GM19468 (cell line): Measurements from ENCODE around the gene GNE.
"Not testable (repeated sequence)": the region's sequence is repeated elsewhere in the genome, so short reads cannot be mapped to it uniquely, and the experiment has no call there.

Source experiments
- ATAC-seq: cut with Tn5 transposase; IDR thresholded peaks from one replicate; pipeline ENCODE4 v1.9.1; 2021; ENCODE audit warnings: mild to moderate bottlenecking, moderate library complexity, moderate number of reproducible peaks; ENCODE audit not compliant: unreplicated experiment; ENCODE audit errors: extremely low read depth

The GNE gene

DNA sequence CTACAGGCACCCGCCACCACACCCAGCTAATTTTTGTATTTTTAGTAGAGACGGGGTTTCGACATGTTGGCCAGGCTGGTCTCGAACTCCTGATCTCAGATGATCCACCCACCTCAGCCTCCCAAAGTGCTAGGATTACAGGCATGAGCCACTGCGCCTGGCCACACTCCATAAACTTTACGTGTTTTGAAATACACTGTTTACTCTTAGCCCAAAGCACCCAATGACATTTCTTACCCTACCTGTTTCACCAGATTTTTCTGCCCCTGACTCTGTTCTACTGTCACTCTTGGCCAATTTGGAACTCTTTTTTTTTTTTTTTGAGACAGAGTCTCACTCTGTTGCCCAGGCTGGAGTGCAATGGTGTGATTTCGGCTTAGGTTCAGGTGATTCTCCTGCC lies 15.1 kb upstream of the GNE start:
- ATAC-seq, result not testable (repeated sequence)

DNA sequence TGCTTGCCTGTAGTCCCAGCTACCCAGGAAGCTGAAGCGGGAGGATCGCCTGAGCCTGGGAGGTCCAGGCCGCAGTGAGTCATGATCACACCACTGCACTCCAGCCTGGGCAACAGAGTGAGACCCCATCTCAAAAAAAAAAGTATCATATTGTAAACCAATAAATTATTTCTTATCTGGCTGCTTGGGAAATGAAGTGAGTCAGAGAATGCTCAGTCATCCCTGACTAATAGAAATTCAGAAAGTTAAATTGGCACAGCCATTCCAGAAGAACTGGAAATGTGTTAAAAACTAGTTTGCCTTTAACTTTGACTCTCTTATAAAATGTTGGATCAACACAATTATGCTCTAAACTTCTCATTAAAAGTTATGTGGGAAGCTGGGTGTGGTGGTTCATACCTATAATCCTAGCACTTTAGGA lies 9.8 kb upstream of the GNE start:
- ATAC-seq, result no peak

DNA sequence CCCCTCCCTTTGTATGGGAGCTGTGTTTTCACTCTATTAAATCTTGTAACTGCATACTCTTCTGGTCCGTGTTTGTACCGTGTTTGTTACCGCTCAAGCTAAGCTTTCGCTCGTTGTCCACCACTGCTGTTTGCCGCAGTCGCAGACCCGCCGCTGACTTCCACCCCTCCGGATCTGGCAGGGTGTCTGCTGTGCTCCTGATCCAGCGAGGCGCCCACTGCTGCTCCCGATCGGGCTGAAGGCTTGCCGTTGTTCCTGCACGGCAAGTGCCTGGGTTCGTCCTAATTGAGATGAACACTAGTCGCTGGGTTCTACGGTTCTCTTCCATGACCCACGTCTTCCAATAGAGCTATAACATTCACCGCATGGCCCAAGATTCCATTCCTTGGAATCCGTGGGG lies 6.6 kb upstream of the GNE start:
- ATAC-seq, result no peak

DNA sequence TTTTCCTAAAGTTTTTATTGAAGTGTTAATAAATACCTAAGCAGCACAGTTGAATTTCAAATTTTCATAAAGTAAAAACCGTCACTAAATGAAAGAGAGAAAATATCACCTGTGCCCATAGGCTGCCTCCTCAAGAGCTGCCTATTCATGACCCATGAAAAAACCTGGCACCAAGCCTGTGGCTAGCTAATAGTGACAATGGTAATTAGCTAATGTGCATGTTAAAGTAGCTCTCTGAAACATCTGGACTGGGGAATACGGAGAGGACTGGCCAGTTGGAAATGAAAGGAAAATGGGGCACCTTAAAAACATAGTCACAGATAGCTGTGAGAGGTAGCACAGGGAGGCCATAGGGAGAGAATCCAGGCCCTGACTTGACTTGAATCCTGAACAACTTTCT lies 5.4 kb upstream of the GNE start:
- no peak for ATAC-seq

DNA sequence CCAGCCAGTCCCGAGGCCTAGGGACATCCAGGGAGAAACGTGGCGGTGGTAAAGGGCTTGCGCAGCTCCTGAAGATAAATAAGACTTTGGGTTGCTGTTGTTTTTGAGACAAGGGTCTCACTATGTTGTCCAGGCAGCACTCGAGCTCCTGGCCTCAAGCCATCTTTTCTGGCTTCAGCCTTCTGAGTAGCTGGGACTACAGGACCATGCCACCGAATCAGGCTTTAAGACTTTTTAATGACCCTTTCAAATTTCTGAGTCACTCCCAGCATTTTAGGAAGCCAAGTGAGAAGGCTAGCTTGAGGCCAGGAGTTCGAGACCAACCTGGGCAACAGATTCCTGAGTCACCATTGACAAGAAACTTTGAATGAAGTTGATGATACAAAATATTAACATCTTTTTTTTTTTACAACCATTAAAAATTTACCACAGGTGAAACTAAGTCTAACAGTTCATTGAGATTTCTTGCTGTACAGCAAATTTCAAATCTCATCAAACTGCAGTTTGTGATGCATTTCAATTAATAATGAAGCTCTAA lies 817 bp upstream of the GNE start:
- no peak for ATAC-seq

DNA sequence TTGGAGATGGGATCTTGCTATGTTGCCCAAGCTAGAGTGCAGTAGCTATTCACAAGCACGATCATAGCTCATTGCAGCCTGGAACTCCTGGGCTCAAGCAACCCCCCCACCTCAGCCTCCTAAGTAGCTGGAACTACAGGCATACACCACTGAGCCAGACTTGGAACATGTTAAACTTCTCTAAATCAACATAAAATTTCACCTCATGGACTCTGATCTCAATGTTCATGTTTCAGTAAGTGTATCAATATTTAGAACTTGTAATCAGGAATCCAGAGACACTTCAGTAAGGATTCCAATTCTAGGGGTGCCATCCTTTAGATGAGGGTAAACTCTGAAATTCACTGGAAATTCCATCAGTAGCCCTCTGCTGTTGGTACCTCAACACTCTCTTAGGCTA lies 6.8 kb downstream of the GNE start:
- no peak for ATAC-seq

DNA sequence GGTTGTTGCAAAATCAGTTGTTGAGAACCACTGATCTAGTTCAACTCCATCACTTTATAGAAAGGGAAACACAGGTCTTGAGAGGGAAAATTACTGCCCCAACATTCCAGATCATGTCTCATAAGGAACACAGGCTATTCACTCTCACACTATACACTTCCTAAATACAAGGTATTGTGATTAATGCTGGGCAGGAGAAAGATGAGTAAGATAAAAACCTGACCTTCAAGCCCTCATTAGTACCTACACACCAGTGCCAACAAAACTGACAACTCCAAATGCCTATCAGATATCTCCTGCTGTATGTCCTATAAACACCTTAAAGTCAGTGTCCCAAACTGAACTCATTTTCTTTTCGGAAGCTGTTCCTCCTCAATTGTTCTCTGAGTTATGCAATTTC lies 8.2 kb downstream of the GNE start:
- ATAC-seq, result no peak

DNA sequence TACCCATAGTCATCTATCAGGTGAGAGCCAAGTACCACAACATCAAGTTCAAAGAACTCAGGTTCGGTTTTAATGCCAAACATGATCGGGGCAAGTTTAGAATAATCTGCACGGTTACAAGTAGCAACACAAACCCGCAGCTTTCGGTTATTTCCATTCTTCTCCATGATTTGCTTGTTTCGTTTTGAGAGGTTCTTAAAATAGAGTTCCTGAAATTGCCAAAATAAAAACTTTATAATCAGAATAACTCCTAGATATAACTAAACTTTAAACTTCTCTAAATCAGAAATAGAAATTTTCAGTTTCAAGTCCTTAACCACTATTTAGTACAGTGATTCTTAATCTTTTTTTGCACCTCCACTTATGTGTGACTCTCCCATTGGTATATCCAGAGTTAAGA lies 9.1 kb downstream of the GNE start:
- no peak for ATAC-seq

DNA sequence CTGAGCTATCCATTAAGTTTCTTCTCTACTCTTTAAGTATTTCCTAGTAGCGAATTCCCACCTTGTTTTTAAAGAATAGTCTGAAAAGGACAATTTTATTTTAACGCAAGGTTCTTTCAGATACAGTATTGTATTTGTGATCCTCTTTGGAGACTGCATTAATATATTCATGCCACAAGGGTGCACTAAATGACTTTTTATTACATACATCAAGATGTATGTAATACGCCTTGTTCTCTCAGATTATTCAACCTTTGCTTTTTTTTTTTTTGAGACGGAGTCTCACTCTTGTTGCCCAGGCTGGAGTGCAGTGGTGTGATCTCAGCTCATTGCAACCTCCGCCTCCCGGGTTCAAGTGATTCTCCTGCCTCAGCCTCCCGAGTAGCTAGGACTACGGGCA lies 10.2 kb downstream of the GNE start:
- ATAC-seq, result not testable (repeated sequence)

DNA sequence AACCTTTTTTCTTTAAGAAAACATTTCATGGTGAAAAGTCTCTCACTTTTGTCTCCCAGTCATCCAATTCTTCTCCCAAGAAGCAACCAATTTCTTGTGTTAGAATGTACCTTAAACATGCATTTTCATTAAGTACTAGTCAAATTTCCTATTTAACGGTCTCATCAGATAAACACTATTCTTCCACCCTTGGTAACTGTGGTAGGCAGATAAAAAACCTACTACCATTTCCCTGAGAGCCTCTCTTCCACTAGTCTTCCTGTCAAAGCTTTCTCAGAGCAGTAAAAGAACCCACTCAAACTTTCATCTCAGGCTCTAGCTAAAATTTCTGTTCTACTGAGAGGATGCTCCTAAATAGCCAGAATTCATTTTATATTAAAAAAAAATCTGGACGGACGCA lies 10.9 kb downstream of the GNE start:
- ATAC-seq, result no peak

DNA sequence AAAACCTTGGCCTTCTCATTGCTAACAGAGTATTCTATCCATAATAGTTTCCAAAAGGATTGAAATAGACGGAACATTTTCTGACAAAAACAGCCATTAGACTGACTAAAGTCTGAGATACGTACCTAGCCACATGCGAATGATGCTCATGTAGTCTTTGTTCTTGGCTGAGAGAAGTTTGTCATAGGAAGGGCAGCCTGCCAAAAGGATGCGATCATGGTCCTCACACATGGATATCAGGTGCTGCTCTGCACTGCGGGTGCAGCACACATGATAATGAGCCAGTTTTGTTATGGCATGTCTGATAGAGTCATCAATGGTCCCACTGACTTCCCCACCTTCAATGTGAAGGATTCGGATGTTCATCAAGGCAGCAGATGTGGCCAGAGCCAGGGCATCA lies 12.3 kb downstream of the GNE start:
- no peak for ATAC-seq

DNA sequence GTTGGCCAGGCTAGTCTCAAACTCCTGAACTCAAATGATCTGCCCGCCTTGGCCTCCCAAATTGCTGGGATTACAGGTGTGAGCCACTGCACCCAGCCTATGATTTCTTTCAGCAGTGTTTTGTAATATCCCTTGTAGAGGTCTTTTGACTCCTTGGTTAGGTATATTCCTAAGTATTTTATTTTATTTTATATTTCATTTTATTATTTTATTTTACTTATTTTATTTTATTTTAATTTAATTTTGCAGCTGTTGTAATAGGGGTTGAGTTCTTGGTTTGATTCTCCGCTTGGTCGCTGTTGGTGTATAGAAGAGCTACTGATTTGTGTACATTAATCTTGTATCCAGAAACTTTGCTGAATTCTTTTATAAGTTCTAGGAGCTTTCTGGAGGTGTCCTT lies 18.6 kb downstream of the GNE start:
- ATAC-seq, result not testable (repeated sequence)

DNA sequence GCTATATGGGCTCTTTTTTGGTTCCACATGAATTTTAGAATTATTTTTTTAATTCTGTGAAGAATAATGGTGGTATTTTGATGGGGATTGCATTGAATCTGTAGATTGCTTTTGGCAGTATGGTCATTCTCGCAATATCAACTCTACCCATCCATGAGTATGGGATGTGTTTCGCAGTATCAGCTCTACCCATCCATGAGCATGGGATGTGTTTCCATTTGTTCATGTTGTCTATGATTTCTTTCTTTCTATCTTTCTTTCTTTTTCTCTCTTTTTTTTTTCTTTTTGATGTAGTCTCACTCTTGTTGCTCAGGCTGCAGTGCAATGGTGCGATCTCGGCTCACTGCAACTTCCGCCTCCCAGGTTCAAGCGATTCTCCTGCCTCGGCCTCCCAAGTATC lies 19.0 kb downstream of the GNE start:
- not testable (repeated sequence) for ATAC-seq

DNA sequence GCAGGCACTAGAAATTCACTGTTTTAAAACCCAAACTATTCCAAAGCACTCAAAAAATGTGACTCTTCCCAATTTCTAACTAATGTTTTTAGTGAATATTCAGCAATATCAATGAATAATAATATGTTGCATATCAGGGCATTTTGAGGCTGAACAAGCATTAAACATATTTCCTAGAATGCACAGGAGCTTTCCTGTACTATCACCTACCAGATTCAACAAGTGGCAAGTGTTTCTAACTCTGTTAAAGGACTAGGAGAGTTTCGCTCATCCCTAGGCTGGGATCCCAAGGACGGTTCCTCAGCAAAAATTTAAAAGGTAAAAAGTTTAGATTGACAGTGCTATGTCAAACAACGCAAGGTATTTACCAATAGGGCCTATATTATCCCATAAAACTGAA lies 21.0 kb downstream of the GNE start:
- no peak for ATAC-seq

DNA sequence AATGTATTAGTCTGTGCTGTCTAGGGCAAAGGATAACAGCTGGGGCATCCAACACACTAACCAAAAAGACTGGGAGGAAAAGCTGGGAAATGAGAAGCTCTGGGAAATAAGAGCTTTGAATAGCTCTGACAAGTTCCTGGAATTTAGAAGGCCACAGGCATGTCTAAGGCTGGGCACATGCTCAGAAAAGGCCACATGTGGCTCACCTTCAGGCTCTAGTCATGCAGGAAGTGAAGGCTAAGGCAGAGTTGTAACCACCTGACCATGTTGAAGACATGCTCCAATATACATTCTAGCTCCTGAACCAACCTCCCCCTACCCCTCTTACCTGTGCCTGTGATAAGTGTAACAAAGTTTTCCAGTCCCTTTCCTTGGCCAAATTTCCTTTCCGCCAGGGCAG lies 35.8 kb downstream of the GNE start:
- no peak for ATAC-seq

DNA sequence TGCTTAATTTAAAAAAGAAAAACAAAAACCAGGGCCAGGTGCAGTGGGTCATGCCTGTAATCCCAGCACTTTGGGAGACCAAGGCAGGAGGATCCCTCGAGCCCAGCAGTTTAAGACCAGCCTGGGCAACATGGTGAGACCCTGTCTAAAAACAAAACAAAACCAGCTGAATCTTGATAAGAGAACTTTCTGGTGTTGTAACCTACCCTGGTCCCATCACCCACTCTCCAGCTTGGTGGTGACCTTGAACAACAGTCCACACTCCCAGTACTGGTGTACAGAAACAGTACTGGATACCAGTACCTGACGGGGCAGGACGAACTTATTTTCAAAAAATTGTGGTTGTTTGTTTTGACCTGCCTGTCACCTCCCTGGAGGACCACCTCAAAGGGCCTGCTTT lies 36.6 kb downstream of the GNE start:
- no peak for ATAC-seq

DNA sequence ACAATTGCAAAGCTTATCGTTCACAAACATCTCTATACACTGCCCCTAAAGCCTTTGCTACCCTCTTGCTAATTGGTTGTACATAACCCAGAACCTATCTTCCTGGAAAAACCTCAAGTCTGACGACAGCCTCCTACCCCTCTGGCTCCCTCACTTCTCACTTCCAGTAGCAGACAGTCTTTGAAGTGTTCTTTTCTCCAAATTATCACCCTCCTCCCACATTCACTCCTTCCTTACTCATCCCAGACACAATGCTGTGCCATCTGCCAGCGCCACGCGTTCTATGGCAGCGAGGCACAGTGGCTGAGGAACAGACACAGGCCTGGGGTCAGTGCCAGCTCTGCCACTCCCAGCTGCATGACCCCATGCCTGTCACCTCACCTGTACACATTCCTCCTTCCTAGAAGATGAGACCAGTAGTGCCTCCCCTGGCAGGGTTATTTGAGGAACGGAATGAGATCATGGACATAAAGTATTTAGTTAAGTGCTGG lies 39.8 kb downstream of the GNE start:
- ATAC-seq, result no peak

DNA sequence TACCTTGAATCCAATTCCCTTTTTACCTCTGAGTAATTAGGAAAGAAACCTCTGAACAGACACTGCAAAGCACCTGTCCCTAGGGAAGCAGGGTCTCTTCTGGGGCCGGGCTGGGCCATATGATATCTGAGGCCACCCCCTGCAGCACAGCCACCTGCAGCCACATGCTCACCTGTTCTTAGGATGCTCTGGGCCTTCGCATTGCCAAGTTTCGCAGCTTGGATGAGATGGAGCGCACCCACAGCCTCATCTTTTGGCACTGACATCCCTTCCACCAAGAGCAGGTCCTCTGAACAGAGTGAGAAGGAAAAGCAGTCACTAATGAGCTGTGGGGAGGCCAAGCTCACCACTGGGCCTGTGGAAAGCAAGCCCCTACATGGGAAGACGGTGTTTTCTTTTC lies 40.2 kb downstream of the GNE start:
- no peak for ATAC-seq

DNA sequence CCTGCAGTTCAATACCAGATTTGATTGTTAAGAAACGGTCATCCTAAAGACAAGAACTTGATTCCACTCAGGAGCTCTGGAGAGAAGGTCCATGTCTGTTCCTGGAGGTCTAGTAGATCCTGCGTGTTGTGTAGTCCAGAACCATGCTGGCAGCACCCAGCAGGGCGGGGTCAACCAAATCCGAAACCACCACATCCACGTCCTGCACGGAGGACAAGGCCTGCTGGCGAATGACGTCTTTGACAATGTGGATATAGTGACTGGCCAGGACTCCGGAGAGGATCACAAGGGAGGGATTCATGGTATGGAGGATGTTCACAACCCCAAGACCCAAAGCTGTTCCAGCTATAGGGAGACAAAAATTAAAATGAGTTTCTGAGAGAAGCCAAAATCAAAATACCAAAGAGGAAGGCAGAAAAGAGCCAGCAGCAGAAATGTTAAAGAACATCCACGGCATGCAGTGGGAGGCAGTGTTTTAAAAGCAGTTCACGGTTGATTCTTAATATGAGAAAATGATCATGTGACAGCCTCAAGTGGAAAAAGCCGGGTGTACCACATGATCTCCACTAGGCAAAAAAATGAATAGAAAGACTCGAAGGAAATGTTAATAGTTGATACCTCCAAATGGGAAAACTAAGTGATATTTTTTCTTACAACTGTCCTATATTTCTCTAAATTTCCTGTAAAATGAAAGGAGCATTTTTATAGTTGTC lies 40.8 kb downstream of the GNE start:
- no peak for ATAC-seq

DNA sequence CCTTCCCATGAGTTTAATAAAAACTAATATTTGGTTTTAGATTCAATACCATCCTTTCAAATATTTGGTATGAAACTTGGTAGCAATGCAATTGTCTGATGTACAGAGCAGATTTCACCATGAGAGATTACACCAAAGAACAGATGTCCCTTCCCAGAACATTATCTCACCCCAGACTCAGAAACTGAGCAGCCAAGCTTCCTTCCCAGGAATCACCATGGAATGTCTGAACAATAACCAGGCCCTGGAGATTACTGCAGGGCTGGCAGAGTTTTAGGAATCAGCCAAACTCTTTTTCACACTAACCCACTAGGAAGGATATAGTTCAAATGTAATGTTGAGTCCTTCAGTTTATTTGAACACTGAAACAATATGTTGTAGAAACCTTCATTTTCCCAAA lies 43.7 kb downstream of the GNE start:
- ATAC-seq, result no peak

DNA sequence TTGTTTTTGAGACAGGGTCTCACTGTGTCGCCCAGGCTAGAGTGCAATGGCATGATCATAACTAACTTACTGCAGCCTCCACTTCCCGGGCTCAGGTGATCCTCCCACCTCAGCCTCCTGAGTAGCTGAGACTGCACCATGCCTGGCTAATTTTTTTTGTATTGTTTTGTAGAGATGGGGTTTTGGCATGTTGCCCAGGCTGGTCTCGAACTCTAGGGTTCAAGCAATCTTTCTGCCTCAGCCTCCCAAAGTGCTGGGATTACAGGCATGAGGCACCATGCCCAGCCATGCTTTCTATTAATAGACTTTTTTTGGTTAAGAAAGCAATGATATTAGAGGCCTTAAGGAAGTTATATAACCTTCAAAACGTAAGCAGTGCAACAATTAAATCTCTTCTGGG lies 44.3 kb downstream of the GNE start:
- no peak for ATAC-seq

DNA sequence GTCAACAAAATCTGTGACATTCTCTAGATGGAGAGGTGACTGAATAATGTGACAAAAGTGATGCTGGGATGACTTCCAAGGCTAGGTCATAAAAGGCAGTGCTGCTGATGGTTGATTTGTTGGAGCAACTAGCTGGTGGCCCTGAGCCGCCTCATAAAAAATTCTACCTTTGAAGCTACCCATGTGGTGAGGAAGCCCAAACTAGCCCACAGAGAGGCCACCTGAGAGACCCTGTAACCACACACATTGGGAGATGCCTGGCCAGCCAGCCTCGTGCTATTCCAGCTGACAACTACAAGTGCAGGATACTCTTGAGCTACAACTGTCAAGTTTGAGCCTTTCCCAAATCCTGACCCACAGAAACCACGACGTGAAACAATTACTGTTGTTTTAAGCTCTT lies 44.9 kb downstream of the GNE start:
- no peak for ATAC-seq
